ENCODE data around the gene QSOX2.
A peak's percentile ranks its signal among the peaks of the same experiment; 100 is the strongest.

Gene QSOX2

DNA sequence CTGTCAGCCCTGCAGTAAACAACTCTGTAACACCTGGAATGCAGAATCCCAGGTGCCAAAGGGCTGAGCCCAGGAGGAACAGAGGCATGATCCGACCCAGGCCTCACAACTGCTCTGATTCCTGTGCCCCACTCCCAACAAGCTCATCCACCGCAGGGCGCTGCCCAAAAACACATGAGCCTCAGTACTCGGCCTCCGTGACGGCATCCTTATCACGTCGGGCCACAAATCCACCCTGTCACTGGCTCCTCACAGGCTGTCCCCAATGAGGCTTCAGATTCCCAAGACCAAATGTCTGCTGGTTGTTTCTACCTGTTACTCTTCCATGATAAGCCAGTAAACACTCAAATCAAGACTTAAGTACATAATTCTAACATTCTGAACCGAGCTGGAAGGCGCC, 15.2 kb downstream of the QSOX2 start:
- Mint-ChIP-seq H3K27me3 (no peaks in the 10 kb centered on the region), H3K4me1 (peaks cover 71% of the 10 kb centered on the region), H3K9me3 (no peaks in the 10 kb centered on the region), H3K4me3 (no peak overlapping the region), H3K27ac (peak overlapping the region in 1 of 2 donors; percentile 38)
- no peak for ATAC-seq
- DNase-seq, result no peak

DNA sequence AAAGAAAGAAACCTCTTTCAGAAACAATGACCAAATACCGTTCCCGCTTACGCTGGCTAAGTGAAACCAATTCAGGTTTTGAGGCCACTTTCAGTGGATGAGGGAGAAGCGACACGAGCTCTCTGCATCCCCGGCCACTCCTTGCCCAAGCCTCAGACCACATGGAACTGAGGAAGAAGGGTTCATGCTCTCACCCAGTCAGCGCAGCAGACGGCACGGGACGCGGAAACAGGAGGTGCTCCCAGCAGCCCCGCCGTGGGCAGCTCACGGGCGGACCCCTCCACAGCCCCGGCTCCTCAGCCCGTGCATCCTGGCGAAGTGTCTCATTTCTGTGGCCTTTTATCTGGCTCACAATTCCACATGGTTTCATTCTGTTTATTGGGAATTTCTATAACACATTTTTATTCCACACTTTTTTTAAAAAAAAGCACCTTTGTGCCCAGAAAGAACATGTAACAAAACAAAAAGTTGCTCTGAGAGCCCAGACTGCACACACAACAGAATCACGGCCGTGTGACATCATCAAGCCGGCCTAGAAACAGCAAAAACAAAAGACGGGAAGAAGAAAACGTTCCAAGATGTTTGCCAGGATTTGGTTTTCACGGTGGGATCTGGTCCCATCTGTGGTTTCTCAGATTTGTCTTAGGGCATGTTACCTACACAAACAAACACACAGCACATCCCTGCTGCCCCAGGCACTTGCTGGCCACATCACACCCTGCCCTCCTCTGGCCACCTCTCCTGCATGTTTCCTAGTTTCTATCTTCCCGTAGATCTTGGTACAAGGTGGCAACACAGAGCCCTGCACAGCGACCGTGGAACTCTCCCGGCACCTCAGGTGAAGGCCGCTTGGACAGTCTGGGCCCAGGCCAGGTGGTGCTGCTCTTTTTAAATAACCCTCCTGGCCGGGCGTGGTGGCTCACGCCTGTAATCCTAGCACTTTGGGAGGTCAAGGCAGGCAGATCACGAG, 16.2 kb downstream of the QSOX2 start:
- H3K27ac Mint-ChIP-seq, result no peak overlapping the region
- DNase-seq (no peak), ATAC-seq (no peak)
- peaks cover 61% of the 10 kb centered on the region for H3K4me1 Mint-ChIP-seq
- no peaks in the 10 kb centered on the region for H3K9me3 Mint-ChIP-seq
- no peak overlapping the region for H3K4me3 Mint-ChIP-seq
- no peaks in the 10 kb centered on the region for H3K27me3 Mint-ChIP-seq

DNA sequence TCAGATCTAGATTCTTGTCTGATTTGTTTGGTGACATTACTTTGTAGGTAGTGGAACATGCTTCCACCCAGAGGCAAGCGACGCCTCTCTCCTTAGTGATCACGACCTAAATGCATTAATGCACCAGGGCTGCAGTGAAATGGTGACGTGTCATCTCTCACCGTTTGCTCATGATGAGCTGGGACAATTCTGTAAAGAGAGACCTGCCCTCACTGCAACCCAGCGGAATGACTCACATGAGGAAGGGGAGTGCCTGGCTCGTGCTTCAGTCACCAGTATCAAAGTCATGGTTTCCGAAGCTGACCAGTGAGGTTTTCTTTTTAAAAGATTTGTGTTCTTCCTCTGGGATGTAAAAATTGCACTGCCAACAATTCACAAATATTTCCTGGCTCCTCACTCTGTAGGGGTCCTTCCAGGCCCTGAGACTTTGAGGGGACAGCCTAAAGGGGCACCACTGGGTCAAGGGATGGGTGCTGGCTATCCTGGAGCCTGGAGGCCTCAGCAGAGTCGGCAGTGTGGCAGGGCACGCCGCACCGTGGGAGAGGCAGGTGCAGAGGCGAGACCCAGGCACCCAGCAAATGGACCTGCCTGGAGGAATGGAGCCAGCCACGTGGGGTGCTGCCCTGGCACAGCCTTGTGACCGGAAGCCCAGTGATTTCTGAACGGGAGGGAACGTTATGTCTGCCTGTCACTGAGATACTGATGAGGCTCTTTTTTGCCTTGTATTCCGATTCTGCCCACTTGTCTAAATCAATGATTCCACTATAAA, 17.3 kb downstream of the QSOX2 start:
- H3K27ac Mint-ChIP-seq, result peak overlapping the region; percentile 26 to 93
- DNase-seq (no peak), ATAC-seq (no peak)
- H3K4me3 Mint-ChIP-seq, result no peak overlapping the region
- H3K4me1 Mint-ChIP-seq, result peaks cover 50% of the 10 kb centered on the region
- no peaks in the 10 kb centered on the region for H3K9me3 Mint-ChIP-seq
- H3K27me3 Mint-ChIP-seq, result no peaks in the 10 kb centered on the region

DNA sequence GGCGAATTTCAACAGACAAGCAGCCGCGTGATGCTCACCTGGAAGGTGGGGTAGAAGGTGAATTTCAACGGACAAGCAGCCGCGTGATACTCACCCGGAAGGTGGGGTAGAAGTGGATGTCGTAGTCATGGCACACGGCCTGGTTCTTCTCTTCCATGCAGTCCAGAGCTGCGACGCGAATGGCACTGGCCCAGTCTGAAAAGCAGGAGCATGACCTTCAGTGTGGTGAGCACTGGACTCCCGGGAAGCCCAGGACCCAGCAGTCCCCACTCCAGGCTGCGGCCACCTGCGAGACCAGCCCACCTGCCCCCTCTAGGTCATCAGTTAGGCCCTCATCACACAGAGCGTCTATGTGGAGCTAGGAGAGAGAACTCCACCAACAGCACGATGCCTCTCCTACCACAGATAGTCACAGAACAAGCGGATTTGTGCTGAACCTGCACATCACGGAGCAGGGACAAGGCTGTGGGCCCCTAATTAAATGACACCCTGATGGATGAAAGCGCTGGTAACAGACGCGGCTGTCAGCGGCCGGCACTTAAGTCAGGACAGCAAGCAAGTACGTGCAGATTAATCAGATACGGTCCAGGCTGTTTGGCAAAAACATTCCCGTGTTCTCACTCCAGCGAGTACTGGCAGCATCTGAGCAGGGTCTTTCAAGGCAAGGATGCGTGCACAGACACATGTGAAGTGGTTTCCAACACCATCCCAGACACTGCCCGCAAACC, 18.8 kb downstream of the QSOX2 start:
- Mint-ChIP-seq H3K4me3 (no peak overlapping the region), H3K27me3 (no peaks in the 10 kb centered on the region), H3K27ac (no peak overlapping the region), H3K4me1 (peaks cover 36% of the 10 kb centered on the region), H3K9me3 (no peaks in the 10 kb centered on the region)
- DNase-seq, result no peak
- ATAC-seq, result no peak

DNA sequence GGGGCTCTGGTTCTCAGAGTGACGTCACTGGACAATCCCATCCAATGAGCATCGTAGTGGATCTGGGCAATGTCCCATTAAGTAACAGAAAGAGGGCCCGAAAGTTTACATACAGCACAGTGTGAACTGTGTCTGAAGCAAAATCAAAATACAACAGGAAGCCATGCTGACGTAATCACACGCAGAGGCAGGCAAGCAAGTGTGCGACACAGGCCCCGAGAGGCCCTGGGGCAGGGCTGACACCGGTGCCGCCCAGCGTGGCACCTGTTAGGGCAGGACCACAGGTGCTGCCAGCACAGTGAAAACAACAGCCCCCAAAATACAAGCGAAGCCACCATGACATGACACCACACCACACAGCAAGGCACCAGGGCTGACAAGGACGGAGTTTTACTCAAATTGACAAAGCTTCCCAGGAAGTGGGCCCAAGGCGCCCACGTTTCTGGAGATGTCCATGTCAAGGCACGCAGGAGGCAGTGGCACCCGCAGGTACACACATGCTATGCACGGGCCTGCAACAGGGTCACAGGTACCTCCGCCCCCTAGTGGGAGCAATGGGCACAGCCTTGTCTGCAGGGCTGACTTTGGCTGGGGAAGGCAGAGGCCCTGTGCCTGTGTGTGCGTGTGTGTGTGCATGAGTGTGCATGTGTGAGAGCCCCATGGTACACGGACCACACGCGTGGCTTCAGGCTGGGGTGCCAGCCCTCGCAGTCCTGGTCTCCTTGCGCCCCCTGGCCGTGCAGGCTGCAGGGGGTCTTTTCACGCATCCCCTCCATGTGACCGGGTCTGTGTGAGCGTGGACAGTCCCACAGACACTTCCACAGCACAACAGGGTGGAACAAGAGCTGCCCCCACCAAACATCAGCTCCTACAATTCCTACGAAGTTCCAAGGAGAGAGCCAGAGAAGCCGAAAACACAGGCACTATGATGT, 19.6 kb downstream of the QSOX2 start:
- Mint-ChIP-seq H3K9me3 (no peaks in the 10 kb centered on the region), H3K4me1 (peaks cover 33% of the 10 kb centered on the region), H3K27me3 (no peaks in the 10 kb centered on the region), H3K27ac (no peak overlapping the region), H3K4me3 (no peak overlapping the region)
- DNase-seq (peak; percentile 58 to 65), ATAC-seq (peak; percentile 95)

DNA sequence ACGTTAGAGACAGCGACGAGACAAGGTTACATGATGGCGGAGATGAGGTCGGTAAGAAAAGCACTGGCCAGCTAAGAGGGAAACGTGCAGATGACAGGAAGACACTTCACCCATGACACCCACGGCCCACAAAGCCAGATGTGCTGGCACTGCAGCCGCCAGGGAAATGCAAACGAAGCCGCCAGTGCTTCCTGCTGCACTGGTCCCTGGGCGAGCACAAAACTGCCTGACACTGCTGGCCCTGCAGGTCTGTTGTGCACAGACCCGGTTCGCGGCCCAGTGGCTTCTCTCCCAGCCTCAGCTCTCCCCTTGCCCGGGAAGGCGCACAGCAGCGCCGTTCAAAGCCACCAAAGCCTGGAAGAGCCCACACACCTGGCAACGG, 20.3 kb downstream of the QSOX2 start:
- no peak for ATAC-seq
- H3K9me3 Mint-ChIP-seq, result no peaks in the 10 kb centered on the region
- no peaks in the 10 kb centered on the region for H3K27me3 Mint-ChIP-seq

DNA sequence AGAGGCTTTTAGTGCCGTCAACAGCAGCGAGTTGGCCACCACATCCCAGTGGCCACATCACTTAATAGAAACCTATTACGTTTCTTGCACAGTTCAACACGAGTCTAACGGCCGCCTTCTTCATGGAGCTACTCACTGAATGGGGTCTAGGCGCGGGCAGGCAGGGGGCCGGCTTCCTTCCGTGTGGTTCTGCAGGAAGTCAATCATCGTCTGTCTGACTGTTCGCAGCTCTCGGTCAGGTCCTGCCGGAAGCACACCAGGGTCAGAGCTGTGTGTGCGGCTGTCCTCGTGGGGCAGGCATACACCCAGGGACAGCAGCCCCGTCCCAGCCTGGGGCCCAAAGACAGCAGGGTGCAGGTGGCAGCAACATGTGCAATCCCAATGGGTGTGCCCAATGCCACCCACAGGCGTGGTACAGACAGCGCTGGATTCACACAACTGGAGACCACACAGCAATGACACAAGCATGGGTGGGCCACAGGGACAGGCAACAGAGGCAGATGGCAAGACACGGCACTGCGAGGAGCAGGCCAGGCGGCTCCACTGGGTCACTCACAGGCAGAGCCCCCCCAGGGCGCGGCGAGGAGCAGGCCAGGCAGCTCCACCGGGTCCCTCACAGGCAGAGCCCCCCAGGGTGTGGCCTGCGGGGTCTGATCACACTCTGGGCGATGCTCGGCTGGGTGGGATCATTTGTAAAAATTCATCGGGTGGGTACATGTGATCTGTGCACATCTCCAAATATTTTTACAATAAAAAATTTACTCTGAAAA, 21.6 kb downstream of the QSOX2 start:
- no peak overlapping the region for H3K27ac Mint-ChIP-seq

More for the DNA sequence above, 20.3 kb downstream of the QSOX2 start:
- Mint-ChIP-seq H3K27ac (no peak overlapping the region), H3K4me1 (peaks cover 27% of the 10 kb centered on the region), H3K4me3 (no peak overlapping the region)
- DNase-seq, result no peak

DNA sequence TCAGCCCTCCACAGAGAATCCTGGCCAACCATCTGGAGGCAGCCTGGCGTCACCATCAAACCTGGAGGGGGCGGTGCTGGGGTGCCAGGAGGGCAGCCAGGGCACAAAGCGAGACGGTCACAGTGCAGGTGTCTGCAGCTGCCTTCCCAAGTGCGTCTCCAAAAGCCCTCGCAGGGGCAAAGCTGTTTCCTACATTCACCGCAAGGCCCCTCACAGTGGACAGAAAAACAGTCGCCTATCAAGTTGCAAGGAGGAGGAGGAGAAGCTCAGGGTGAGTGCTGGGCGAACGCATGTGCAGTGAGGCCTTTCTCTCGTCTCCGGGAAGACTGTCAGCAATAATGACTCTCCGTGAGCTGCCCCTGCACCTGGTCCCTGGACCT, 22.7 kb downstream of the QSOX2 start:
- no peaks in the 10 kb centered on the region for H3K27me3 Mint-ChIP-seq
- no peak overlapping the region for H3K4me3 Mint-ChIP-seq
- ATAC-seq (no peak), DNase-seq (no peak)
- no peak overlapping the region for H3K27ac Mint-ChIP-seq
- peaks cover 14% of the 10 kb centered on the region for H3K4me1 Mint-ChIP-seq
- H3K9me3 Mint-ChIP-seq, result no peaks in the 10 kb centered on the region

More for the DNA sequence above, 21.6 kb downstream of the QSOX2 start:
- H3K27me3 Mint-ChIP-seq, result no peaks in the 10 kb centered on the region
- peaks cover 25% of the 10 kb centered on the region for H3K4me1 Mint-ChIP-seq
- no peak for DNase-seq
- H3K4me3 Mint-ChIP-seq, result no peak overlapping the region
- ATAC-seq, result no peak
- no peaks in the 10 kb centered on the region for H3K9me3 Mint-ChIP-seq

DNA sequence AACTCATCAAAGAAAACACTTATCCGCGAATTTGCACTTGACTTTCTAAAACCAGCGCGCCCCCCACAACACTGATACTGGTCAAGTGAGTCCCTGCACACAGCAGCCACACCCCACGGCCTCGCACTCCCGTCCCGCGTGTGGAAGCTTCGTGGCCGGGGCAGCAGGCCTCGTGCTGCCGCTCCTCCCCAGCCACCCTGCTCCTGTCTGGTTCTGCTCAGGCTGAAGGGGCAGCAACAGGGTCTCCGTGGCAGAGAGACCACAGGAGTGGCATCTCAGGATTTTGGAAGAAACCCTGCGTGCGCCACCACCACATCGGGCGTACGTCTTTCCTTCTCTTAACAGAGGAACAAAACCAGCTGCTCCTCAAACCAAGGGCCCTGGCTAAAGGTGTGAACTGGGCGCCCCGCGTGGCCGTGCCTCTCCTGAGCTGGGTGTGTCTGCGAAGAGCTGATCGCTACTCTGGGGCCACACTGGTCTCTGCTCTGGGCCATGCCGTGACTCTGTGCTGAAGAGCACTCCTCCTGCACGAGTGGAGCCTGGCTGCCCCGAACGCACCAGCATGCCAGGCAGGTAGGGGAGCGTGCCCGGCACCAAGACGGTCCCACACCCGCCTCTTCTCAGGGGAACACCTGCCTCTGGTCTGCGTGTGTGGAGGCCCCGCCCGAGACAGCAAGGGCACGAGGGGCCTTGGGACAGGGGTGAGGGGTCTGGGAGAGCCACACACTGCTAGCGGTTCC, 23.3 kb downstream of the QSOX2 start:
- DNase-seq (no peak), ATAC-seq (no peak)
- peaks cover 13% of the 10 kb centered on the region for H3K4me1 Mint-ChIP-seq
- no peak overlapping the region for H3K4me3 Mint-ChIP-seq
- no peaks in the 10 kb centered on the region for H3K27me3 Mint-ChIP-seq
- no peak overlapping the region for H3K27ac Mint-ChIP-seq
- no peaks in the 10 kb centered on the region for H3K9me3 Mint-ChIP-seq

DNA sequence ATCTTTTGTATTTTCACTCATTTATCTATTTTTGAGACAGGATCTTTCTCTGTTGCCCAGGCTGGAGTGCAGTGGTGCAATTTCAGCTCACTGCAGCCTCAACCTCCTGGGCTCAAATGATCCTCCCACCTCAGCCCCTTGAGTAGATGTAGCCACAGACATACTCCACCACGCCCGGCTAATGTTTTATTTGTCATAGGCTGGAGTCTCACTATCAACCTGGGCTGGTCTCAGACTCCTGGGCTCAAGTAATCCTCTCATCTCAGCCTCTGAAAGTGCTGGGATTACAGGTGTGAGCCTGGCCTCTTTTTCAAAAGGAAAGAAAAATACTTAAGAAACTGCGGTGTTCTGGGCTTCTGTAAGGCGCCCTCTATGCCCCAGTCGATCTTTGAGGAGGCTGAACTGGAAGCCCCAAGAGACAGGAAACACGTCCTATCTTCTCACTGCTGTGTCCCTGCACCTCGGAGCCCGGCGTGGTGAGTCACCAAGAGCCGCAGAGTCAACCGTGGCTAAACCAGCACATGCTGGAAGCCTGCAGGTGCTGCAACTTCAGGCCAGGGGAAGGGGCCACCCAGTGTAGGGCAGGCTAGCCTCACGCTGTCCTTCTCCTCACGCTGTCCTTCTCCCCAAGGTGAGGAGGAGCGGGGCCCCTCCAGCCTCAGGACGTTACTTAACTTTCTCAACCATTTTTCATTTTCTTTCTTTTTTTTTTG, 25.4 kb downstream of the QSOX2 start:
- H3K27me3 Mint-ChIP-seq, result no peaks in the 10 kb centered on the region
- no peak overlapping the region for H3K4me3 Mint-ChIP-seq
- H3K4me1 Mint-ChIP-seq, result peaks cover 5% of the 10 kb centered on the region
- H3K9me3 Mint-ChIP-seq, result no peaks in the 10 kb centered on the region
- DNase-seq (no peak), ATAC-seq (no peak)
- H3K27ac Mint-ChIP-seq, result no peak overlapping the region

DNA sequence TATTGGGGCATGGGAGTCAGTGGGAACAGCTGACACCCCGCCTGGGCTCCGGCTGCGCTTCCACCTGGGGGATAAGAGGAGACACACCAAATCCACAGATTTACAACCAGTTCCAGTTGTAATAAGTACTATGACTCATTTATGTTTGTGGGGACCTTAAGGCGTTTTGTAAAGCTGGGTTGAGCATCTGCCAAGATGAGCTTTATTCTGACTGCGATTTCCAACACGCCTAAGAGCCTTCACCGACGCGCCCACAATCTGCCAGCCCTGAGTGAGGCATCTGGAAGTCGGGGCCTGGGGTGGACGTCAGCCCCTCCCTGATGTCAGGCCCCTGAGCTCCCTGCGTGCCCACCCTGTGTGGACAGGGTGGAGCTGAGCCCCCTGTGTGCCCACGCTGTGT, 26.3 kb downstream of the QSOX2 start:
- no peak for DNase-seq
- Mint-ChIP-seq H3K4me3 (no peak overlapping the region), H3K27ac (no peak overlapping the region), H3K27me3 (no peaks in the 10 kb centered on the region), H3K9me3 (no peaks in the 10 kb centered on the region), H3K4me1 (peaks cover 5% of the 10 kb centered on the region)
- ATAC-seq, result no peak

DNA sequence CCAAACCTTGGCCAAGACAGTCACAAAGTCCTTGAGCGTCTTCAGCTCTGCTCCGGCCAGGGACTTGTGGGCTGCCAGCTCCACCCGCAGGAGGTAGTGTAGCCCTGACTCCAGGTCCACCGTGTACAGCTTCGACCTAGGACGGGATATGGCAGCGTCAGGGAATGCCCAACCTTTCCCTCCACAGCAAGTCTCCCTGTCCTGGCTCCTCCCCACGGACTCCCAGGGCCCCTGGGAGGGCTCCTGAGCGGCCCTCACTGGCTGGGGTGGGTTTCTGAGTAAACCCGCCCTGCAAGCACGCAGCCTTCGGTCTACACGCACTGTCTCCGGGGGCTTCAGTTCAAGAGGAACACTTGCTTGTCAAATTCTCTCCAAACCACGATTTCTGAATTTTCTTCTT, 26.9 kb downstream of the QSOX2 start:
- no peak overlapping the region for H3K27ac Mint-ChIP-seq
- H3K27me3 Mint-ChIP-seq, result no peaks in the 10 kb centered on the region
- H3K4me3 Mint-ChIP-seq, result no peak overlapping the region
- DNase-seq, result no peak
- ATAC-seq, result no peak
- H3K9me3 Mint-ChIP-seq, result no peaks in the 10 kb centered on the region
- peaks cover 5% of the 10 kb centered on the region for H3K4me1 Mint-ChIP-seq

DNA sequence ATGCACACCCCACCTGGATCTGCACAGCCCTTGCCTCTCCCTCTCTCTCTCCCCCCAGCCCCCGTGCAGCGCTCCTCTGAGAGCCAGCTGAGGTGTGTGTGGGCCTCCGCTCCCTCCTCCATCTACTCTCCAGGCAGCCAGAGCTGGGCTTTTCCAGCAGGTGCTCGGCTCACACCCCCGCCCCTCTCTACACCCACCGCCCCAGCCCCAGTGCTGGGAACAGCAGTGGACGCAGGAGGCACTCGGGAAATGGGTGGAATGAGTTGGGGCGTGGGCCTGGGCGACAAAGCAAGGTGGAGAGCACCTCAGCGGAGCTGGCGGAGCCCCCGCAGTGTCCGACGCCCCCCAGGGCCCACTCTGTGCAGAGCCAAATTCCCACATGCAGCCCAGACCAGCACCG, 27.3 kb downstream of the QSOX2 start:
- DNase-seq (no peak), ATAC-seq (no peak)
- Mint-ChIP-seq H3K9me3 (no peaks in the 10 kb centered on the region), H3K4me3 (no peak overlapping the region), H3K27ac (peak overlapping the region in 1 of 2 donors; percentile 37), H3K27me3 (no peaks in the 10 kb centered on the region), H3K4me1 (peaks cover 5% of the 10 kb centered on the region)
